Measurements from ENCODE around the gene RGS13.

The RGS13 gene

DNA sequence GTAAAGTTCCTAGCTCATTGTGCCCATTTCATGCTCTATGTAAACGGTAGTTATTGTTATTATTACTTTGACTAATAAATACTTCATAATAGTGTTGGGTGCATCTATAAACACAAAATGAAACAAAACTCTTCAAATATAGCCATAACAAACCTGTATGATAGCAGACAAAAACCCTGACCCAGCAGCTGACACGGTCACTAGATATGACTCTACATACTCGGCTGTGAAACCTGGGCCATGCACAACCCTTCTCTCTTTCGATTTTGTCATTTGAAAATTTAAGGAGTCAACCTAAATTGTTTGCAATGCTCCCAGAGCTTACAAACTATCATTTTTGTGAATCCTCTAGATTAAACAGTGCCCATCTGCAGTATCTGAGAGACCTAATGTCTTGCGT, 8.0 kb upstream of the RGS13 start:
- no peak for DNase-seq

- no peak for DNase-seq
Measured at GRCh38 chr1:192628396-192629057, 7.4 kb upstream of the RGS13 start.

DNA sequence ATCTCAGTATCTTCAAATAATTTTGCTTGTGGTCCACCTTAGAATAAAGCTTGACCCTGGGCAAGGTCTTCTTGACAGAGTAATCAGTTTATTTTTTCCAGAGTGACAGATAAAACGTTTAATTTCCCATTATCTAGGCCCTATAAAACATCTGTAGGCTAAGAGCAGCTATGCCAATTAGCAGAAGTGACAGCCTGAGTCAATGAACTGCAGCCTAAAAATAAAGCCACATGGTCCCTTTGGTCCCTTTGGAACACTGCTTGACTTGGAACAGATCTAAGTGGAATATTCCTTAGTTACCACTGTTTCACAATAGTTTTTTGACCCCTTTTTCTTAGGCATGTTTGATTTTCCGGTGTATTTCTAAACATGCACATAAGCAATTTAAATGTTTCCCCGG, 6.3 kb upstream of the RGS13 start:
- no peak for DNase-seq

GRCh38 chr1:192630521-192631287, 5.2 kb upstream of the RGS13 start:
- no peak for DNase-seq

- DNase-seq: no peak
Measured at GRCh38 chr1:192631749-192632148, 4.2 kb upstream of the RGS13 start.

DNA sequence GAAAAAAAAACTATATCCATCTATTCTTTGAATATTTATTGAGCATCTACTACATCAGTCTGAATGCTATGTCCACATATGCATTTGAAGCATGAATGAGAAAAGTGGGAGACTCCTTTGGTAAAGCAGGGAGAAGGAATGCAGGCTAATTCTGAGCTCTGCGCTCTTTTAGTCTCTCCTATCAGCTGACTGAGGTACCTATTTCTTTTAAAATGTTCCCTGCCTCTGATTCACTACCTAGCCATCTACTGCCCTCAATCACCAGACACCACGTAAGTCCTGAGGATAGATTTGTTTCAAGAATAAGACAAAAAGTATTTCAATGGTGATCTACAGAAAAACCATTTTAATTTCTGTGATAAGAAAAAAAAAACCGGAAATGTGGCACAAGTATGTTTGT, 3.8 kb upstream of the RGS13 start:
- no peak for DNase-seq

- no peak for DNase-seq
Measured at GRCh38 chr1:192632641-192633532, 3.1 kb upstream of the RGS13 start.

GRCh38 chr1:192633533-192634253, 2.3 kb upstream of the RGS13 start:
- no peak for DNase-seq

- no peak for DNase-seq
Measured at GRCh38 chr1:192635041-192635440, 906 bp upstream of the RGS13 start.

- no peak for DNase-seq
Measured at GRCh38 chr1:192639607-192640368, 3.8 kb downstream of the RGS13 start.

DNA sequence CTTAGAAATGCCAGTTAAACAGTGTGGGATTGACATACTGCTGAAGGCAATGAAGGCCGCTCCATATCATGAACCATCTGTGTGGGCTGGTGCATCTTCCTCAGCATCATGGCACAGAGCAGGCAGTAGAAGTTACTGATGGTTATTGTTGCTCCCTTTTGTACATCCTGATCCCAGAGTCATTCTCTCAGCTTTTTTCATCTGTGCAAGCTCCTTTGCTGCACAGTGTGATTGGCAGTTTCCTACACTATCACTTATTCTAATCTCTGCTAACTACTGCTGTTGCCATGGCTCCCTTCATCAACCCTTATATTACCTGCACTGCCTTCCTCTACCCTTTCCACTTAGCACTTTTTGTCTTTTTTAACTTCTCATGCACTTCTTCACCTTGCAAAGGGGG, 16.2 kb downstream of the RGS13 start:
- DNase-seq: no peak

- DNase-seq: no peak
Measured at GRCh38 chr1:192654120-192654519, 18.2 kb downstream of the RGS13 start.

DNA sequence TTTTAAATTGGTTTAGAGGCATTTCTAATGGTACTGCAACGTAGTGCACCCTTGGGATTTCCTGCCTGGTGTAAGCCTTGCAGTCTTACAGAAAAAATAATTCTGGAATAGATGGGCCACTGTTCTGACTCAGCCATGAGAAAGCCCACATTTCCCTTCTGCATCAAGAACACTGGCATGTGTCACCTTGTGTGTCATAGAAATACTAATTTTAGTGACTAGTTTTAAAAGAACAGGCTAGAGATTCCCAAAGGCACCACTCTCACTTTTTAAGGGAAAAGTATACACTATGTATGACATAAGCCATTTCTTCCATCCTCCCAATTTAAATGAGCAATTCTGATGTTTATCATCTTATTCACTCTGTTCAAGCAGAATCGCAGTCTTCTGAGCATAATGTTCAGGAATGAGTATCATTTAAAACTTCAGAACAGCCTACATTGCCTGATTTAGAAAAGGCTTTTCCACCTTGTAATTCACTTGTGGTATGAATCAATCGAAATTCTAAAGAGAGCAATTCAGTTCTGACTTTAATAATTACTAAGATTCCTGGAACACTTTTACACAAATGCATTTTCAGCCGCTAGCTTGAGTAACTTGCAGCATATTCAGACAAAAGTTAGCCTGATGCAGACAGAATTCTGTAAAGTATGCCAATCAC, 18.8 kb downstream of the RGS13 start:
- no peak for DNase-seq

- no peak for DNase-seq
Measured at GRCh38 chr1:192657760-192658159, 21.8 kb downstream of the RGS13 start.

DNA sequence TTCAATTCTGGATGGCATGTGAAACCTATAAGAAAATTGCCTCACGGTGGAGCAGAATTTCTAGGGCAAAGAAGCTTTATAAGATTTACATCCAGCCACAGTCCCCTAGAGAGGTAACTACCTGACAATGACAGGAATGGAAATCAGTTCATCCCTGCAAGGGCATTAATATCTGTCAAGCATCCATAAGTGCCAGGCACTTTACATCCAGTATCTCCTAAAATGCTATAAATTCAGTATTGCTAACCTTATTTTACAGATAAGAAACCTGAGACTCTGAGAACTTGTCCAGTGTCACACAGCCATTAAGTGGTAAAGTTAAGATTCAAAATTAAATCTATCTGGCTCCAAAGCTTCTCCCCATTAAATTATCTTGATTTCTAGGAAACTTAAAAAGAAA, 22.3 kb downstream of the RGS13 start:
- no peak for DNase-seq

- no peak for DNase-seq
Measured at GRCh38 chr1:192660613-192661012, 24.7 kb downstream of the RGS13 start.

DNA sequence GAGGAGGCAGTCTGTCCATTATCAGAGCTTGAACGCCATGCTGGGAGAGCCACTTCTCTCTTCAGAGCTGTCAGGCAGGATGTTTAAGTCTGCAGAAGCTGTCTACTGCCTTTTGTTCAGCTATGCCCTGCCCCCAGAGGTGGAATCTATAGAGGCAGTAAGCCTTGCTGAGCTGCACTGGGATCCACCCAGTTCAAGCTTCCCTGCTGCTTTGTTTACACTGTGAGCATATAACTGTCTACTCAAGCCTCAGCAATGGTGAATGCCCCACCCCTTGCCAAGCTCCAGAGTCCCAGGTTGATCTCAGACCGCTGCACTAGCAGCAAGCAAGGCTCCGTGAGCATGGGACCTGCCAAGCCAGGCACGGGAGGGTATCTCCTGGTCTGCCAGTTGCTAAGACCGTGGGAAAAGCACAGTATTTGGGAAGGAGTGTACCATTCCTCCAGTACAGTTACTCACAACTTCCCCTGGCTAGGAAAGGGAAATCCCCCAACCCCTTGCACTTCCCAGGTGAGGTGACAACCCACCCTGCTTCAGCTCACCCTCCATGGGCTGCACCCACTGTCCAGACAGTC, 32.5 kb downstream of the RGS13 start:
- no peak for DNase-seq

GRCh38 chr1:192669174-192669573, 33.2 kb downstream of the RGS13 start:
- no peak for DNase-seq

- no peak for DNase-seq
Measured at GRCh38 chr1:192675716-192676115, 39.8 kb downstream of the RGS13 start.

- no peak for DNase-seq
Measured at GRCh38 chr1:192678099-192678498, 42.2 kb downstream of the RGS13 start.

- DNase-seq: no peak
Measured at GRCh38 chr1:192682335-192682734, 46.4 kb downstream of the RGS13 start.
